Fibroblast of skin of abdomen (primary cell): ENCODE data around the gene PHRF1.

Source experiments
- DNase-seq: peaks from one replicate; pipeline ENCODE4 v3.0.0-alpha.2; 2013

The PHRF1 gene

DNA sequence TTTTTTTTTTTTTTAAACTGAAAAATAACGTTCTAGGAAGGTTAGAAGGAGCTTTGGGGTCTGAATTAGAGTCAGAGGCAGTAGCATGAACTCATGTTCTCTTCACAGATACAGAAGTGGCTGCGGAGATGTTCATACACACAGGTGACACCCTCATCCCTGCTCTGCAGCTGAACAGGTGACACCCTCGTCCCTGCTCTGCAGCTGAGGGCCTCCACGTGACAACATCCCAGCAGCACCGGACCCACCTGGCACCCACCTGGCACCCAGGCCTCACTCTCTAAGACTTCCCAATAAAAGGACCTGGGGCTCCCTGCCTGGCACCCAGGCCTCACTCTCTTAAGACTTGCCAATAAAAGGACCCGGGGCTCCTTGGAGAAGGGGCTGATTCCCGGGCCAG, 80.6 kb downstream of the PHRF1 start:
- no peak for DNase-seq

DNA sequence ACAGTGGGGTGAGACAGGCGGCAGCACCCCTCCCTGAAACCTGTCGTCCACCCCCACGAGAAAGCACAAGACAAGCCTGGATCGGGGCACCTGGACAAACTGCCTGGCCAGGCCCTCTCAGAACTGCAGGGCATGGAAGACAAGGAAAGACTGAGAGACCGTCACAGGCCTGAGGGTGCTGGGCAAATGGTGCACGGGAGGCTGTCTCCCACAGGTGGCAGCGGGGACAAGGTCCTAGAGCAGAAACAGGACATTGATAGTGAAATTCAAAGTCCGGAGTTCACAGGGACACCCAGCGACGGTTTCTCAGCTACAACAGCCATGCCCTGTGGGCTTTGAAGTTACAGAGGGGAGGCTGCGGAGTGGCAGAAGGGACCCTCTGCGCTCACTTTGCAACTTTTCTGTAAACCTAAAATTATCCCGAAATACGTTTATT, 81.4 kb downstream of the PHRF1 start:
- no peak for DNase-seq

DNA sequence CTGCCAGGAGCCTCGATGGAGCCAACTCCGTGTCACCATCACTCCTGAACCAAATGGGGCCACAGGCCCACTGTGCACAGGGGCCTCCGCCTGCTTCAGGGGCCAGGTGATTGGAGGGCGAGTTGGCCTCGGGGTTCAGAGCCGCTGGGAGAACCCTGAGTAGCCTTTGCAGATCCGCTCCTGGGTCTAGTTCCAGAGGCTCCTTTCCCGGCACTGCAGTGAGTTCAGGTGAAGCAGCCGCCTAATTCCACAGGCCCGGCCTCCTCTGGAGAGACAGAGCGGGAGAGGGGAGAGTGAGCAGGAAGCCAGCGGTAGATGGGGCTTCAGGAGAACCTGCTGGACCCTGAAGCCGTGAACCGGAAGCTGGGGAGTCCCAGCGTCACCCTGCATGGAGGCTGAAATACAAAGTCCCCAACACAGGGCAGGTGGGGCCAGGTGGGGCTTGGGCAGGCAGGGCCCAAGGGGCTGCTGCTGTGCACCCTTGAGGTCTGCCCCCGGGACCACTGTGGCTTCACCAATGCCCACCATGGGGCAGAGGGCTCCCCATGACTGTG, 83.3 kb downstream of the PHRF1 start:
- DNase-seq = no peak

DNA sequence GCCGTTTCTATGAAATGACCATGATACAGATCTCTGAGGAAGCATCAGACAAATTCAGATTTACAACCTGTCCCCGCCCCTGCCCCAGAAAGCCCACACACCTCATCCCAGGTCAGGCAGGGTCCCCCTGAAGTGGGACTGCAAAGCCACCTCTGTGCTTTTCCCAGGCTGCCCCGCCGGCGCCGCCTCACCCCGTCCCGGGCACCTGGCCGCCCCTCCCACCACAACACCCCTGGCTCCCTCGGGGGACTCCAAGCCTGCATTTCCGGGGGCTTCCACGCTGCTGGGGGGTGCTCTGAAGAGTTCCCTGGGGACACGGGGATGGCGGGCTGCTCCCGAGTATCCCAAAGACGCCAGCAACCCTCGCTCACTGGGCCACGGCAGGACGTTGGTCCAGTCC, 84.0 kb downstream of the PHRF1 start:
- DNase-seq = no peak

DNA sequence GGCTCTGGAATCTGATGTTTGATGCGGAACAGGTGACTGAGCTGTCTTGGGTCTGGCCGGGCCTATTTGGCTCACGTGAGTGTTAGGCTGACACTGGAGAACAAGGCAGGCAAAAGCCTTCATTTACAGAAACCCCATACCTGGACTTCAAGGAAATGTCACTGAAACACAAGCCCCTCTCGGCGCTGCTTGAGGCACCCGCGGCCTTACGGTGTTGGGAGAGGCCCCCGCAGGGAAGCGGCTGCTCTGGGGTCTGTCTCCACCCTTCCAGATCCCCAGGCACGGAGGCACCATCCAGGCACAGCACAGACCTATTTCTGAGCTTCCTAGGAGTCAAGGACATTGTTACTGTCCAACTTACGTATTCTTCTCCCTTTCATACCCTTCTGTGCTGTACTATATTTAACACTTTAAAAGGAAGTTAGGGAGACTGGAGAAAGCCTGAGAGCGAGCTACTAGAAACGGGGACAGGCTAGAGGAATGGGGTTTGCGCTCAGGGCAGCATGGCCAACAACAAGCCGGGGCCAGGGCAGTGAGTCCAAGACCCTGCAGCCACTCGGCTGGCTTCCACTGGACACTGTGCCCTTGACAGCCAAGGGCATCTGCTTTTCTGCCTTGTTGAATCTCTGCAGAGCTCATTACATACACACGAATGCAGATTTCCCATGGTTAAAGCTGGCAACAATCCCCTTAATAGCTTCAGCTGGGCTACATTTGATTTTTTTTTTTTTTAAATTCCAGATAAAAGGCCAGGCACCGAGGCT, 84.6 kb downstream of the PHRF1 start:
- DNase-seq = no peak
